HG02588 (cell line): ENCODE measurements around the gene CUEDC1.

Source experiments
- ATAC-seq: cut with Tn5 transposase; IDR thresholded peaks from one replicate; pipeline ENCODE4 v1.9.1; 2021; ENCODE audit warnings: mild to moderate bottlenecking, moderate library complexity; ENCODE audit not compliant: unreplicated experiment

The CUEDC1 gene

GRCh38 chr17:57955183-57955931 is at the start of gene CUEDC1:
Gene CUEDC1 (minus strand): TSS chr17:57955412. CDS start chr17:57885564, 69,848 bp downstream.
- ATAC-seq = no peak

- no peak for ATAC-seq
Measured at GRCh38 chr17:58004060-58004459, 48.8 kb upstream of the CUEDC1 start.

GRCh38 chr17:58002973-58003372 is 47.8 kb upstream of the CUEDC1 start:
- ATAC-seq = no peak

- ATAC-seq = no peak
Measured at GRCh38 chr17:58002154-58002948, 47.1 kb upstream of the CUEDC1 start.

- ATAC-seq = no peak
Measured at GRCh38 chr17:58001461-58002124, 46.4 kb upstream of the CUEDC1 start.

GRCh38 chr17:57999496-58000017 is 44.3 kb upstream of the CUEDC1 start:
- peak; percentile 61 for ATAC-seq

- ATAC-seq = no peak
Measured at GRCh38 chr17:57999010-57999495, 43.8 kb upstream of the CUEDC1 start.

GRCh38 chr17:57997085-57997809 is 42.0 kb upstream of the CUEDC1 start:
- no peak for ATAC-seq

GRCh38 chr17:57995076-57995956 is 40.1 kb upstream of the CUEDC1 start:
- ATAC-seq = peak; percentile 67

- ATAC-seq = no peak
Measured at GRCh38 chr17:57994436-57994835, 39.2 kb upstream of the CUEDC1 start.

- ATAC-seq = no peak
Measured at GRCh38 chr17:57993471-57994365, 38.5 kb upstream of the CUEDC1 start.

- ATAC-seq = no peak
Measured at GRCh38 chr17:57991537-57991936, 36.3 kb upstream of the CUEDC1 start.

- ATAC-seq = no peak
Measured at GRCh38 chr17:57990037-57990436, 34.8 kb upstream of the CUEDC1 start.

GRCh38 chr17:57988301-57989250 is 33.4 kb upstream of the CUEDC1 start:
- ATAC-seq = peak; percentile 68

- peak; percentile 60 for ATAC-seq
Measured at GRCh38 chr17:57987581-57988300, 32.5 kb upstream of the CUEDC1 start, which contains the start of gene VEZF1. Gene VEZF1 (minus strand): TSS chr17:57988254. CDS start chr17:57988111, 143 bp downstream.

GRCh38 chr17:57986841-57987580 is 31.8 kb upstream of the CUEDC1 start:
- ATAC-seq = peak; percentile 17
